ENCODE data around the gene PLAGL2.
"Not testable (repeated sequence)": the region's sequence is repeated elsewhere in the genome, so short reads cannot be mapped to it uniquely, and the experiment has no call there.

The PLAGL2 gene

GRCh38 chr20:32201296-32201976 lies 6.1 kb downstream of the PLAGL2 start:
- Histone ChIP-seq H3K9me3 (ENCODE audit: insufficient read depth, low read depth, low read length) (no peaks in the 10 kb centered on the region), H3K4me3 (ENCODE audit: low read length) (no peak overlapping the region), H3K4me1 (ENCODE audit: insufficient read depth, low read length) (peaks cover 38% of the 10 kb centered on the region), H3K27me3 (ENCODE audit: insufficient read depth, low read length) (no peaks in the 10 kb centered on the region), H3K9ac (ENCODE audit: low read depth, low read length) (no peak overlapping the region), H3K36me3 (ENCODE audit: insufficient read depth, low read length) (peaks cover 72% of the 10 kb centered on the region), H3K27ac (ENCODE audit: low read depth, low read length) (no peak overlapping the region)
- 99% methylated on average over 4 of the region's 4 CpGs for WGBS

DNA sequence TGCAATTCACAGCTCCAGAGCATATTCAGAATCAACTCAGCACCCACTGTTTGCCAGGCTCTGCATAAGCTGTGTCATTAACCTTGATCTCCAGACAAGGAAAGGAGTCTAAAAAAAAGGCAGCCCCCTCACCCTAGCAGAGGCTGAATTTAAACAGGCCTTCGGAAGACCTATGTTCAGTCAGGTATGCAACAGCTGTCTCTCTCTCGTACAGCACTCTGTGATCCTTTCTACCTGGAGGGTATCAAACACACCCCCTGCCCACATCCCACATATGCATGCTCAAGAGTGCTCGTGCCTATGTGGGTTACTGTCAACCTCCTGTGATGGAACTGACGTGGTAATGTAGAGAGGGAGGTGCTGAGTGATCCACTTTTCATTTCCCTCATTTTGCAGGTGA lies 8.5 kb downstream of the PLAGL2 start:
- H3K36me3 ChIP-seq (ENCODE audit: insufficient read depth, low read length), result peaks cover 93% of the 10 kb centered on the region
- peaks cover 14% of the 10 kb centered on the region; the same call in 1 of the 2 replicates for H3K4me1 ChIP-seq (ENCODE audit: insufficient read depth, low read length)
- no peak overlapping the region for H3K4me3 ChIP-seq (ENCODE audit: low read length)
- WGBS, result 95% methylated on average over 2 of the region's 4 CpGs
- no peaks in the 10 kb centered on the region for H3K9me3 ChIP-seq (ENCODE audit: insufficient read depth, low read depth, low read length)
- H3K27me3 ChIP-seq (ENCODE audit: insufficient read depth, low read length), result no peaks in the 10 kb centered on the region
- no peak overlapping the region for H3K9ac ChIP-seq (ENCODE audit: low read depth, low read length)
- no peak overlapping the region for H3K27ac ChIP-seq (ENCODE audit: low read depth, low read length)

- peaks cover 90% of the 10 kb centered on the region for H3K36me3 ChIP-seq (ENCODE audit: insufficient read depth, low read length)
Observed at GRCh38 chr20:32197136-32197535, 10.4 kb downstream of the PLAGL2 start.

GRCh38 chr20:32196613-32197012 lies 10.9 kb downstream of the PLAGL2 start:
- not testable (repeated sequence) for H3K9me3 ChIP-seq (ENCODE audit: insufficient read depth, low read depth, low read length); H3K9ac ChIP-seq (ENCODE audit: low read depth, low read length); H3K4me3 ChIP-seq (ENCODE audit: low read length); H3K27me3 ChIP-seq (ENCODE audit: insufficient read depth, low read length); H3K4me1 ChIP-seq (ENCODE audit: insufficient read depth, low read length); H3K27ac ChIP-seq (ENCODE audit: low read depth, low read length)
- WGBS, result 95% methylated on average over 9 of the region's 11 CpGs
- H3K36me3 ChIP-seq (ENCODE audit: insufficient read depth, low read length), result peaks cover 90% of the 10 kb centered on the region

More at GRCh38 chr20:32197136-32197535, 10.4 kb downstream of the PLAGL2 start:
- not testable (repeated sequence) for H3K9ac ChIP-seq (ENCODE audit: low read depth, low read length); H3K4me3 ChIP-seq (ENCODE audit: low read length); H3K4me1 ChIP-seq (ENCODE audit: insufficient read depth, low read length); H3K9me3 ChIP-seq (ENCODE audit: insufficient read depth, low read depth, low read length); H3K27ac ChIP-seq (ENCODE audit: low read depth, low read length); H3K27me3 ChIP-seq (ENCODE audit: insufficient read depth, low read length)
- WGBS, result 95% methylated on average over 20 of the region's 20 CpGs

- Histone ChIP-seq H3K9me3 (ENCODE audit: insufficient read depth, low read depth, low read length) (no peaks in the 10 kb centered on the region), H3K4me1 (ENCODE audit: insufficient read depth, low read length) (peaks cover 8% of the 10 kb centered on the region), H3K36me3 (ENCODE audit: insufficient read depth, low read length) (peaks cover 82% of the 10 kb centered on the region), H3K4me3 (ENCODE audit: low read length) (no peak overlapping the region), H3K27ac (ENCODE audit: low read depth, low read length) (no peak overlapping the region), H3K27me3 (ENCODE audit: insufficient read depth, low read length) (no peaks in the 10 kb centered on the region), H3K9ac (ENCODE audit: low read depth, low read length) (no peak overlapping the region)
- 96% methylated on average over 7 of the region's 7 CpGs for WGBS
Observed at GRCh38 chr20:32195581-32195980, 12.0 kb downstream of the PLAGL2 start.

DNA sequence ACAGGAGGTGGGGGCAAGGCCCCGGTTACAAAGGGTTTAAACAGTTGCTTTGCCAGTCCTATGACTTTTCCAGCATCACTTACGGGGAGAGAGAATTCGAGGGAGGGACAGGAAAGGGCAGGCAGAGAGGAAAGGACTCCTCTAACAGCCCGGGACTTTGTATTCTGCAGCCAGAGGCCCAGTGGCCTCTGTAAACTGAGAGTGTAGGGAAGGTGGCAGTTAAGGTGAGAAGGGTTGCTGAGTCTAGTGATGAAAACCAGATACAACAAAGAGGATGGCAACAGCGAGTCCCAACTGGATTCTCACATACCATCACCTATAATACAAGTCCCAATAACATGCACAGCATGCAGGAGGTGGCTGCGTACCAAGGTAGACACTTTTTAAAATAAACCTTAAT lies 13.5 kb downstream of the PLAGL2 start:
- H3K4me3 ChIP-seq (ENCODE audit: low read length), result no peak overlapping the region
- H3K27ac ChIP-seq (ENCODE audit: low read depth, low read length), result no peak overlapping the region
- H3K27me3 ChIP-seq (ENCODE audit: insufficient read depth, low read length), result no peaks in the 10 kb centered on the region
- H3K9ac ChIP-seq (ENCODE audit: low read depth, low read length), result no peak overlapping the region
- H3K4me1 ChIP-seq (ENCODE audit: insufficient read depth, low read length), result peaks cover 15% of the 10 kb centered on the region
- peaks cover 67% of the 10 kb centered on the region for H3K36me3 ChIP-seq (ENCODE audit: insufficient read depth, low read length)
- WGBS, result 96% methylated on average over 6 of the region's 6 CpGs
- H3K9me3 ChIP-seq (ENCODE audit: insufficient read depth, low read depth, low read length), result no peaks in the 10 kb centered on the region

DNA sequence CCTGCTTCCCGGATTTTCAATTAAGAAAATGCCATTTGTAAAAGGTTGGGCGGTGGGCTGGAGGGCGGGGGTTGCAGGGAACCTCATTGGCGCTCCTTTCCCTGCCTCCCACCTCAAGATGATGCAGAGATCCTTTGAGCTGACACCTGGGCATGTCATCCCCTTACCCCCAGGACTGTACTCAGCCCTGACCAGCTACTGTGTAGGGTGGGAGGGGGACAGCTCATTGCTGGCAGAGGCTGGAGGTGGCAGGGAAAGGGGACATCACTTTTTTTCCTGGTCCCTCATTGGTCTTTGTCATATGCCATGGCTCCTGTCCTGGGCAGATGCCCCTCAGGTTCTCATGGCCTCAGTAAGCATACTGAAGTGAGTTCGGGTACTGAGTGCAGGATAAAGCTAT lies 14.2 kb downstream of the PLAGL2 start:
- not testable (repeated sequence) for H3K27me3 ChIP-seq (ENCODE audit: insufficient read depth, low read length); H3K4me3 ChIP-seq (ENCODE audit: low read length); H3K27ac ChIP-seq (ENCODE audit: low read depth, low read length); H3K9me3 ChIP-seq (ENCODE audit: insufficient read depth, low read depth, low read length); H3K9ac ChIP-seq (ENCODE audit: low read depth, low read length)
- H3K4me1 ChIP-seq (ENCODE audit: insufficient read depth, low read length), result peaks cover 16% of the 10 kb centered on the region
- H3K36me3 ChIP-seq (ENCODE audit: insufficient read depth, low read length), result peaks cover 60% of the 10 kb centered on the region
- WGBS, result 93% methylated on average over 5 of the region's 5 CpGs

- Histone ChIP-seq H3K27me3 (ENCODE audit: insufficient read depth, low read length) (no peaks in the 10 kb centered on the region), H3K4me3 (ENCODE audit: low read length) (no peak overlapping the region), H3K36me3 (ENCODE audit: insufficient read depth, low read length) (peaks cover 54% of the 10 kb centered on the region), H3K27ac (ENCODE audit: low read depth, low read length) (no peak overlapping the region), H3K9me3 (ENCODE audit: insufficient read depth, low read depth, low read length) (no peaks in the 10 kb centered on the region), H3K9ac (ENCODE audit: low read depth, low read length) (no peak overlapping the region), H3K4me1 (ENCODE audit: insufficient read depth, low read length) (peaks cover 16% of the 10 kb centered on the region)
- WGBS, result 95% methylated on average over 3 of the region's 3 CpGs
Observed at GRCh38 chr20:32192698-32193097, 14.8 kb downstream of the PLAGL2 start.

DNA sequence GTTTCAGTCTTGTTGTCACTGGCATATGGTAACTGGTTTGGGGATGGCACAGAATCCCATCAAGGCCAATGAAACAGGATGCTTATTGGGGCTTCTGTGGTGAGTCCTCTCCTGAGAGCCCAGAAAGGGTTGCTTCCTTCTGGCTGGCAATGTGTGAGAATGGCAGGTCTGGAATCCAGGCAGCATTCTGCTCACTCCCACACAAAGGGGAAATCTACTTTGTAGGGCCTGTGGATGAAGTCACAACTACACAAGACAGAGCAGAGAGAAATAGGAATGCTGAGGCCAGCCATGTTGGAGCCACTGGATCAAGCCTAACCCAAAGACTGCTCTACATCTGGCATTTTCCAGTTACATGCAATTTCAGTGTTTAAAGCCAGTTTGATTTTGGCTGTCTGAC lies 15.7 kb downstream of the PLAGL2 start:
- peaks cover 16% of the 10 kb centered on the region for H3K4me1 ChIP-seq (ENCODE audit: insufficient read depth, low read length)
- H3K9ac ChIP-seq (ENCODE audit: low read depth, low read length), result no peak overlapping the region
- H3K27me3 ChIP-seq (ENCODE audit: insufficient read depth, low read length), result no peaks in the 10 kb centered on the region
- no peak overlapping the region for H3K4me3 ChIP-seq (ENCODE audit: low read length)
- H3K36me3 ChIP-seq (ENCODE audit: insufficient read depth, low read length), result peaks cover 46% of the 10 kb centered on the region
- H3K9me3 ChIP-seq (ENCODE audit: insufficient read depth, low read depth, low read length), result no peaks in the 10 kb centered on the region
- H3K27ac ChIP-seq (ENCODE audit: low read depth, low read length), result no peak overlapping the region

- Histone ChIP-seq H3K27ac (ENCODE audit: low read depth, low read length) (no peak overlapping the region), H3K36me3 (ENCODE audit: insufficient read depth, low read length) (peaks cover 41% of the 10 kb centered on the region), H3K9ac (ENCODE audit: low read depth, low read length) (no peak overlapping the region), H3K9me3 (ENCODE audit: insufficient read depth, low read depth, low read length) (no peaks in the 10 kb centered on the region), H3K4me3 (ENCODE audit: low read length) (no peak overlapping the region), H3K27me3 (ENCODE audit: insufficient read depth, low read length) (no peaks in the 10 kb centered on the region), H3K4me1 (ENCODE audit: insufficient read depth, low read length) (peaks cover 16% of the 10 kb centered on the region)
- WGBS, result 87% methylated on average over 3 of the region's 3 CpGs
Observed at GRCh38 chr20:32191422-32191821, 16.1 kb downstream of the PLAGL2 start.

DNA sequence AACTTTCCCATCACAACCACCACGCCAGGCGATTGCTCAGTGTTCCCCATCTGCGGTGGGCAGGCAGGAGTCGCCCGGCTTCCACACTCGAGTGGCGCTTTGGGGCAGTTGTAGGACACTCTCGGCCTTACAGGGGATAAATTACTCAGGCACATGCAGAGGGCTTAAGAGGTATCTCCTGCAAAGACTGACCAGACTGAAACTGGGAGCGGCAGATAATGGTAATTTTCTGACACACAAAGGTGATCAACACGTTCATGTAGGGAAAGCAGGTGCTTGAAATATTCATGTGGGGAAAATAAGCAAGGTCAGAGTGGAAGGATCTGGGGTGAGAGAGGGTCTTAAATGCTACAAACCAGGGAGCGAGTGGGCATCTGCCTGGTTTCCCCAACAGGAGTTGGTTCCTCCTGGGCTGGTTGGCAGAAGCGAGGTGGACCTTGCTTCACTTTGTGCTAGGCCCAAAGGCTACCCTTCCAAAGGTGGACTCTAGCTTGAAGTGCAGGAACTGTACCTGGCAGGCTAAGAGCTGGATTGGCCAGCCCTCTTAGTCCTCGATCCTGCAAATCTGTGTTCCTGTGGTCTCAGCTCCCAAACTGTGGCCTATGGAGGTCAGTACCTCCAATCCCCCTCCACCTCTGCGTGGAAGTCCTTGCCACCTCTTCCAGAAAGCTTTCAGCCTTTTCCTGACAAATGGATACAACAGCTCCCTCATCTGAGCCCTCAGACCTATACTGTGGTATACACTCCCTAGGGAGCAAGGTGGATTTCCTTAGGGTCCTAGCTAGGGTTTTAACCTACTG lies 16.7 kb downstream of the PLAGL2 start:
- peaks cover 35% of the 10 kb centered on the region for H3K36me3 ChIP-seq (ENCODE audit: insufficient read depth, low read length)
- peak overlapping the region; percentile 63 for H3K4me3 ChIP-seq (ENCODE audit: low read length)
- peaks cover 16% of the 10 kb centered on the region for H3K4me1 ChIP-seq (ENCODE audit: insufficient read depth, low read length)
- H3K9ac ChIP-seq (ENCODE audit: low read depth, low read length), result peak overlapping the region; percentile 88
- no peaks in the 10 kb centered on the region for H3K9me3 ChIP-seq (ENCODE audit: insufficient read depth, low read depth, low read length)
- WGBS, result 30% methylated on average over 14 of the region's 14 CpGs
- H3K27ac ChIP-seq (ENCODE audit: low read depth, low read length), result peak overlapping the region; percentile 21; the same call in 1 of the 2 replicates
- no peaks in the 10 kb centered on the region for H3K27me3 ChIP-seq (ENCODE audit: insufficient read depth, low read length)
